Urothelium cell line (cell line): ENCODE measurements around the gene KIRREL3.

Experiments
- DNase-seq: peaks from one replicate; pipeline ENCODE4 v3.0.0; 2011; ENCODE audit warnings: low spot score, mixed read lengths
- FAIRE-seq: peaks from 2 replicates; lab custom pipeline; 2011; peaks lifted over from hg19 to GRCh38; lab: Jason Lieb, UNC

The KIRREL3 gene

GRCh38 chr11:127000291-127000968 lies at the start of gene KIRREL3:
TSS of gene KIRREL3 (minus strand) at chr11:127000770.
- no peak for FAIRE-seq
- peak; percentile 45 for DNase-seq

GRCh38 chr11:127050186-127050585 lies 49.6 kb upstream of the KIRREL3 start:
- DNase-seq (no peak), FAIRE-seq (no peak)

- FAIRE-seq, result no peak
These were observed 48.9 kb upstream of the KIRREL3 start for GRCh38 chr11:127049486-127049885.

GRCh38 chr11:127044535-127044934 lies 44.0 kb upstream of the KIRREL3 start:
- DNase-seq (no peak), FAIRE-seq (no peak)

More at GRCh38 chr11:127049486-127049885, 48.9 kb upstream of the KIRREL3 start:
- DNase-seq, result no peak

- no peak for FAIRE-seq
- no peak for DNase-seq
These were observed 41.9 kb upstream of the KIRREL3 start for GRCh38 chr11:127042445-127042844.

- FAIRE-seq, result no peak
These were observed 39.0 kb upstream of the KIRREL3 start for GRCh38 chr11:127039591-127039990.

GRCh38 chr11:127037596-127037995 lies 37.0 kb upstream of the KIRREL3 start:
- DNase-seq, result no peak

More at GRCh38 chr11:127039591-127039990, 39.0 kb upstream of the KIRREL3 start:
- DNase-seq, result no peak

GRCh38 chr11:127037001-127037400 lies 36.4 kb upstream of the KIRREL3 start:
- FAIRE-seq (no peak), DNase-seq (no peak)

More at GRCh38 chr11:127037596-127037995, 37.0 kb upstream of the KIRREL3 start:
- no peak for FAIRE-seq

GRCh38 chr11:127035824-127036223 lies 35.3 kb upstream of the KIRREL3 start:
- FAIRE-seq (no peak), DNase-seq (no peak)

- FAIRE-seq (no peak), DNase-seq (no peak)
These were observed 34.4 kb upstream of the KIRREL3 start for GRCh38 chr11:127034973-127035372.

GRCh38 chr11:127028648-127029047 lies 28.1 kb upstream of the KIRREL3 start:
- FAIRE-seq, result no peak

GRCh38 chr11:127027789-127028188 lies 27.2 kb upstream of the KIRREL3 start:
- DNase-seq, result no peak
- FAIRE-seq, result no peak

More at GRCh38 chr11:127028648-127029047, 28.1 kb upstream of the KIRREL3 start:
- DNase-seq, result no peak

GRCh38 chr11:127027000-127027399 lies 26.4 kb upstream of the KIRREL3 start:
- FAIRE-seq (no peak), DNase-seq (no peak)

- DNase-seq (no peak), FAIRE-seq (no peak)
These were observed 23.4 kb upstream of the KIRREL3 start for GRCh38 chr11:127023991-127024390.

GRCh38 chr11:127018683-127019279 lies 18.2 kb upstream of the KIRREL3 start:
- DNase-seq, result no peak
- FAIRE-seq, result no peak

- FAIRE-seq (peak; percentile 35), DNase-seq (peak; percentile 64)
These were observed 16.9 kb upstream of the KIRREL3 start for GRCh38 chr11:127017482-127017881.

GRCh38 chr11:127013550-127013949 lies 13.0 kb upstream of the KIRREL3 start:
- DNase-seq (no peak), FAIRE-seq (no peak)

- DNase-seq, result no peak
These were observed 5.7 kb upstream of the KIRREL3 start for GRCh38 chr11:127006311-127006710.

GRCh38 chr11:127003260-127003981 lies 2.9 kb upstream of the KIRREL3 start:
- DNase-seq, result peak; percentile 80
- no peak for FAIRE-seq

More at GRCh38 chr11:127006311-127006710, 5.7 kb upstream of the KIRREL3 start:
- no peak for FAIRE-seq

GRCh38 chr11:127002669-127003259 lies 2.2 kb upstream of the KIRREL3 start:
- FAIRE-seq (no peak), DNase-seq (no peak)

GRCh38 chr11:127000981-127001380 lies 411 bp upstream of the KIRREL3 start:
- FAIRE-seq (no peak), DNase-seq (no peak)
